Stimulated activated CD4-positive, alpha-beta T cell treated with anti-CD3 and anti-CD28 coated beads, TNF-alpha, amount 100 ng/mL, for 4 hours (primary cell): ENCODE data around the gene ABTB1.

Source experiments
- DNase-seq, 3 experiments: peaks; one replicate each; pipeline ENCODE4 v3.0.0-alpha.2; 2020; ENCODE audit warnings: low read depth in 3 of 3

ABTB1 gene

GRCh38 chr3:127686512-127686894, 13.8 kb downstream of the ABTB1 start:
- no peak for DNase-seq

GRCh38 chr3:127687228-127687737, 14.5 kb downstream of the ABTB1 start:
- no peak for DNase-seq

GRCh38 chr3:127688022-127688415, 15.3 kb downstream of the ABTB1 start:
- no peak for DNase-seq

GRCh38 chr3:127688416-127689265, 15.9 kb downstream of the ABTB1 start:
- DNase-seq: no peak

GRCh38 chr3:127689266-127689860, 16.6 kb downstream of the ABTB1 start:
- no peak for DNase-seq

- no peak for DNase-seq
Observed at GRCh38 chr3:127690106-127690505, 17.4 kb downstream of the ABTB1 start.

GRCh38 chr3:127690823-127691452, 18.2 kb downstream of the ABTB1 start:
- DNase-seq: no peak

- no peak for DNase-seq
Observed at GRCh38 chr3:127691489-127691888, 18.7 kb downstream of the ABTB1 start.

GRCh38 chr3:127691974-127692373, 19.2 kb downstream of the ABTB1 start:
- no peak for DNase-seq

GRCh38 chr3:127692501-127693335, 20.0 kb downstream of the ABTB1 start:
- no peak for DNase-seq

- no peak for DNase-seq
Observed at GRCh38 chr3:127693336-127693843, 20.6 kb downstream of the ABTB1 start.

- DNase-seq: peak in 1 of 3 experiments; percentile 13
Observed at GRCh38 chr3:127694467-127695215, 21.9 kb downstream of the ABTB1 start.

- DNase-seq: no peak
Observed at GRCh38 chr3:127697551-127698240, 24.9 kb downstream of the ABTB1 start.

GRCh38 chr3:127698286-127698685, 25.5 kb downstream of the ABTB1 start:
- DNase-seq: no peak

- DNase-seq: no peak
Observed at GRCh38 chr3:127698691-127699415, 26.1 kb downstream of the ABTB1 start.

- DNase-seq: no peak
Observed at GRCh38 chr3:127699416-127700300, 26.9 kb downstream of the ABTB1 start.

GRCh38 chr3:127700406-127700805, 27.7 kb downstream of the ABTB1 start:
- no peak for DNase-seq

- DNase-seq: no peak
Observed at GRCh38 chr3:127701280-127701911, 28.6 kb downstream of the ABTB1 start.
